Measurements from ENCODE around the gene FPR3.

GRCh38 chr19:51751655-51752054 is 43.3 kb upstream of the FPR3 start, which contains the start of gene FPR1:
- TF ChIP-seq CTCF (IDR thresholded peaks at IDR 0.05) (no peak), POLR2AphosphoS5 (IDR thresholded peaks at IDR 0.05; ENCODE audit: insufficient read depth in 1 of 2, low read depth in 1 of 2) (no peak)
